GM19043 (cell line): Measurements from ENCODE around the gene UBXN2A.
"Not testable (repeated sequence)": the region's sequence is repeated elsewhere in the genome, so short reads cannot be mapped to it uniquely, and the experiment has no call there.

ENCODE experiments used
- ATAC-seq: cut with Tn5 transposase; IDR thresholded peaks from one replicate; pipeline ENCODE4 v1.9.1; 2021; ENCODE audit warnings: low read depth; ENCODE audit not compliant: unreplicated experiment

The UBXN2A gene

DNA sequence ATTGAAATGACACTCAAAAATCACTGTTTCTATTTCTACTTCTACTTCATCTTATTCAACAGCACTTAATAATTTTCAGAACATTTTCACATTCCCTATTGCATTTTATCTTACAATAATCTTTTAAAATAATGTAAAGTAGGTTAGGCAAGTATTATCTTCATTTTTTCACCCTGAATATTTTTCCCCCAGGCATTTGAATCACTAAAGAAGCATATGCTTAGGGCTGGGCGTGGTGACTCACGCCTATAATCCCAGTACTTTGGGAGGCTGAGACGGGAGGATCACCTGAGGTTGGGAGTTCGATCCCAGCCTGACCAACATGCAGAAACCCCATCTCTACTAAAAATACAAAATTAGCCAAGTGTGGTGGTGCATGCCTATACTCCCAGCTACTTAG, 100.2 kb downstream of the UBXN2A start:
- no peak for ATAC-seq

DNA sequence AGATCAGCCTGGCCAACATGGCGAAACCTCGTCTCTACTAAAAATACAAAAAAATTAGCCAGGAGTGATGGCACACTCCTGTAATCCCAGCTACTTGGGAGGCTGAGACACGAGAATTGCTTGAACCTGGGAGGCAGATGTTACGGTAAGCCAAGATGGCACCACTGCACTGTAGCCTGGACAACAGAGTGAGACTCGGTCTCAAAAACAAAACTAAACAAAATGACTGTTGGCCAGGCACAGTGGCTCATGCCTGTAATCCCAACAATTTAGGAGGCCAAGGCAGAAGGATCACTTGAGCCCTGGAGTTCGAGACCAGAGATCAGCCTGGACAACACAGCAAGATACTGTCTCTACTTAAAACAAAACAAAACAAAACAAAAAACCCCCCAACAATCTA, 102.9 kb downstream of the UBXN2A start:
- not testable (repeated sequence) for ATAC-seq

DNA sequence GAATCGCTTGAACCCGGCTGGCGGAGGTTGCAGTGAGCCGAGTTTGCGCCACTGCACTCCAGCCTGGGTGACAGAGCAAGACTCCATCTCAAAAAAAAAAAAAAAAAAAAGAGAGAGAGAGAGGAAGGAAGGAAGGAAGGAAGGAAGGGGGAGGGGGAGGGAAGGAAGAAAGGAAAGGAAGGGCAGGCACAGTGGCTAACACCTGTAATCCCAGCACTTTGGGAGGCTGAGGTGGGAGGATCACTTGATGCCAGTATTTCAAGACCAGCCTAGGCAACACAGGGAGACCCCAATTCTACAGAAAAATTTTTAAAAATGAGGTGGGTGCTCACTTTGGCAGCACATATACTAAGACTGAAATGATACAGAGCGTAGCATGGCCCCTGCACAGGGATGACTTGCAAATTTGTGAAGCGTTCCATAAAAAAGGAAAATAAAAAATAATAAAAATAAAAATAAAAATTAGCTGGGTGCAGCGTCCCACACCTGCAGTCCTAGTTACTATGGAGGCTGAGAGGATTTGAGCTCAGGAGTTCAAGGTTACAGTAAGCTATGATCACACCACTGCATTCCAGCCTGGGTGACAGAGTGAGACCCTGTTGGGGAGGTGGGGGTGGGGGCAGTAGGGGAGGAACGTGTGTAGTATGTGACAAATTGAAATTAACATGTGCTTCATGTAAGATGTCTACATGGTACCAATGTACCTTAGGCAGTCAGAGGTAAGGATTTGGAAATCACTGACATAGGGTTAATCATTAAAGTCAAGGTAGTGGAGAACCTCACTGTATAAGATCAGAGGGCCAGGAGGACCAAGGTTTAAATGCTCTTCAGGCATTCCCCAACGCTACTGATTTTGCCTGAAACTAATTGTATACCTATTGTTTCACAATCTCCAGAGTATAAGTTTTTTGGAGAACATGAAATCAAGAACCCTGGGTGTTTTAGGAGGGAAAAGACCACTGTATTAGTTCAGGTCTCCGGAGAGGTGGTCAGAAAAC, 105.5 kb downstream of the UBXN2A start:
- no peak for ATAC-seq

DNA sequence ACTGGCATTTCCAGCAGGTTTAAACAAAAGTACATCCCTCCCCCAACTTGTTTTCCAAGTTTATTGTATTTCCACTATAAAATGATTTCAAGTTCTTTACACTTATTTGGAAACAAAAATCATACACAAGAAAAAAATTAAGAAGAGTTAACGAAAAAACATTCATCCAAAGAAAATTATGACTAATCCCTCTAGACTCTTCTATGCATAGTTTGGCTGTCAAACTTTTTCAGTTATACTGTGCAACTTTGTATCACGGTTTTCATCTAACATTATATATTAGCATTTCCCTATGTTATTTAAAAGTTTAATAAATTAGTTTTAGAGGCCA, 106.3 kb downstream of the UBXN2A start:
- no peak for ATAC-seq

DNA sequence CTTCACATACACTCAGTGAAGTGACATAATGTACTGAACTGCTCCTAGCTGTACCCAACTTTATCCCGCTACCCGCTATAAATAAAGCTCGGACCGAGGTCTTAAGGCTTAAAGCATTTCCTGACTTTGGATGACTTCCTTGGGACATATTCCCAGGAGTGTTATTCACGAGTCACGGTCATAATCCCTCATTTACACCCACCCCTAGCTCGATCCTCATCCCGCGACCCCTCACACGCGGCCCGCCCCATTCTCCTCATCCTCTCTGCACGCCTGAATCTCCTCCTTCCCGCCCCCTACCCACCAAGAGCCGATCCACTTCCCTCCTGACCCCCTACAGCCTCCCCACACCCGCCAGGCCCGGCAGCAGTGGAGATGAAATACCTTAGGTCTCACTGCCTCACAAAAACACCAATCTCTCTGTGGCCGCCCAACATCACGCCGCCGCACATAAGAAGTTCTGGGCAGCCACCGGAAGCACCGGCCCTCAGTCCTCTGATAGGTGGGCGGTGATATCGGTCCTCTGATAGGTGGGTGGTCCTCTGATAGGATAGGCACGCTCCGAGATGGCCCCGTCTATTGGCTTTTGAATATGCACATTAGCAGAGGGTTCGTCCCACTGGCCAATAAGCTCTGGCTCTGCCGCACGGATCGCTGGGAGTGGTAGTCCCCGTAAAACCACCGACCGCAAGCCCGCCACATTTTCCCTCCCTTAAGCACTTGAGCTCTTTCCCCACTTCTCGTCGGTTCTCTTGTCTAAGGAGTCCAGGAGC, 106.9 kb downstream of the UBXN2A start, which contains the start of gene WDCP:
Gene WDCP, minus strand, starts transcription at position 462 of the 773 bp plus-strand sequence. CDS start 7,897 bp downstream, outside the sequence.
- ATAC-seq: peak; percentile 99

DNA sequence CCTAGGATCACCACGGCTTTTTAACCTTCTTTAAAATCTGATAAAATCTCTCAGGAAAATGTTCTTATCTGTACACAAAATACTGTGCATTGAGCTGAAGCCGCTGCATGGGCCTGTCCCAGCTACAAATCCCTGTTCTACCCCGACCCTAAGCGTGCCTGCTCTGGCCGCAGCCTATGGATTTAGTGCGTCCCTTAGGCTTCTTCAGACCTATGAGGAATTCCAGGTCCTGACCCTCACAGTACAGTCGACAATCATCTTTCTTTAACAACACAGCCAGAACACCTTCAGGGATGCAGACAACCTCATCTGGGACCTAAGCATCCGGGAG, 107.4 kb downstream of the UBXN2A start:
- peak; percentile 2 for ATAC-seq

DNA sequence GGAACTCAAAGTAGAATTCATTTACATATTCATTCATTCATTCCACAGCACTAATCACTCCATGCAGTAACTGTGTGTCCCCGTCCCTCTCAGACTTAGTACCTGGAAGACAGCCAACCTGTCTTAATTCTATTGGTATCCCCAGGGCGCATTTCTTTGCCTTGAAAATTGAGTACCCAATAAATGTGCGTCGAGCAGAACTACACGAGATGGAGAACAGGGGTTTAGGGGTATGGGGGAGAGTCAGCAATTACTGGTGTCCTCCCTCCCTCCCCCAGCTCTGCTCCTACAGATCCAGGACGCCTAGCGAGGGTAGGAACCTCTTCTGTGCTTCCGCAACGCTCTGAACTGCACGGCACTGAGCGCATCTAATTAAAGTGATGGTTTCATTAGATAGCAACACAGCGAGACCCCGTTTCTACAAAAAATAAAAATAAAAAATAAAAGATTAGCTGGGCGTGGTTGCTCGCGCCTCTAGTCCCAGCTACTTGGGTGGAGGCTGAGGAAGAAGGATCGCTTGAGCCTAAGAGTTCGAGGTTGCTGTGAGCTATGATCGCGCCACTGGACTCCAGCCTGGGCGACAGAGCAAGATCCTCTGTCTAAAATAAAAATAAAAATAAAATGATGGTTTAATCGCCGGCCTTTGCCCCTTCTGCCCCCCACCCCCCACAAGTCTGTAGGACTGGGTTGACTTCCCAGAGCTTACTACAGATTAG, 108.7 kb downstream of the UBXN2A start:
- ATAC-seq: no peak

DNA sequence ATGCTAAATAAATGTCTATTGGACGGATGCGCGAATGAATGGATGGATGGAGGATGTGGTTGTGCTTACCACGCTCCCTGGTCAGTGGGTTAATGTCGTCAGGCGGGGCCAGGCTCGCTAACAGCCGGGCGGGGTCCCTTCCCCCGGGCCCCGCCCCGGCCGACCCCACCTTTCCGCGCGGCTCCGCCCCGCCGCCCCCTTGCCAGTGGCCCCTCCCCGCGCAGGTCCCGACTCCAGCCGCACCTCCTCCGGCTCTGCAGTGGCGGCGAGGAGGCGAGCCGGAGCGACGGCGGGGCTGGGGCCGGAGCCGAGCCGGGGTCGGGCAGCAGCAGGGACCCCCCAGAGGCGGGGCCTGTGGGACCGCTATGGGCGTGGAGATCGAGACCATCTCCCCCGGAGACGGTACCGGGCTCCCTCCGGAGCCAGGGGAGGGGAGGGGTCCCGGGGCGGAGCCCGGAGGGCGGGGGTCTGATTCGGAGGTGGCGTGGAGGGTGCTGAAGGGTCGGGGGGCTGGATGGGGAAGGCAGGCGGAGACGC, 109.3 kb downstream of the UBXN2A start, which contains the start of gene FKBP1B:
Gene FKBP1B, plus strand, starts transcription at position 257 of the 537 bp plus-strand sequence. Its CDS starts 109 bp downstream, at position 366.
- no peak for ATAC-seq

DNA sequence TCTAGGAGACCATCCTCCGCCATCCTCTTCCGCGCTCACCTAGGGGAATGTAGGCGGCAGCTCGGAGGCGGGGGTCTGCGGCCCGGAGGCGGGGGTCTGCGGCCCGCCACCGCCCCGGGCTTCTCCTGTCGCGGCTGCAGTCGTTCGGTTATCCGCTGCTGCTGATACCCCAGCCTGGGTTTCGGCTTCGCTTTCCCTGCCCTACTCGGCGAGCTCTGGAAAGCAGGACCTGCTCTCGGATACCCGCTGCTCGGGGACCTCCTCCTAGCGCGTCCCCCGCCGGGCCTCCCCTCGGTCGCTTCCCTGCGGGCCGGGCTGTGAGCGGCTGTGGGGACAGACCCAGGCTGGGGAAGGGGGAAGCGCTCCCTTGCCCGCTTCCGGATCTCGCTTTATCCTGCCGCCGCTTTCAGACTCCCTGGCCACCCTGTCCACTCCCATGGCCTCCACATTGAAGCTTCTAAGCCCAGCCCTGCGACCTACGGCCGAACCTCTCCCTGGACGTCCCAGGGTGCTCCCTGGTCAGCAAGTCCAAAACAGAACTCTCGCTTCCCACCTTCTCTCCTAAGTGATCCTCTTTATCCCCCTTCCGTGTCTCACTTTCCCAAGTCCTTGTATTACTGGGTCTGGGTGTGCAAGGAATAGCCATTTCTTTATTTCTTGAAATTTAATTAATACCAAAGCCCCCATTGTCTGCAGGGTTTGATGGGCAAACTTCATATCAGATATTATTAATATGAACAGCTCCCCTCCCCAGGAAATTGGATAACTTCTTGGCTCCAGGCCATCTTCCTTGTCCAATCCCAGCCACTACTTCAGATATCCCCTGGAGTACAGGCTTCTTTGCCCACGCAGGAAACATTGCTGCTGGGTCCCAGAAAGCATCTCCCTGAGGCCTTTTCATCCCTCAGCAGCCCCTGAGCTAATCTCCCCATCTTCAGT, 110.0 kb downstream of the UBXN2A start:
- no peak for ATAC-seq

DNA sequence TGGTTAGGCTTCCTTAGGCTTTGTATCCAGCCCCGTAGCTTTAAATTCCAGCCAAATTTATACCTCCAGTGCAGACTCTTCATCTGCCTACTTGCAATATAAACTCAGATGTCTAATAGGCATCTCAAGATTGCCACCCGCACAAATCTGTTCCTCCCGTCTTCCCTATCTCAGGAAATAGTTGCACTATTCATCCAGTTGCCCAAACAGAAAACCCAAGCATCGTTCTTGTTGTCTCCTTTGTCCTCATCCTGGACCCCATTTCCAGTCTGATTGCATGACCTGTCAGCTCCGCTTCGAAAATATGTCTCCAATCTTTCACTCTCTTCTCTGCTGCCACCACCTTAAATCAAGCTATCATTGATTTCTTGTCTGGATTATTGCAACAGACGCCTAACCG, 111.6 kb downstream of the UBXN2A start:
- no peak for ATAC-seq

DNA sequence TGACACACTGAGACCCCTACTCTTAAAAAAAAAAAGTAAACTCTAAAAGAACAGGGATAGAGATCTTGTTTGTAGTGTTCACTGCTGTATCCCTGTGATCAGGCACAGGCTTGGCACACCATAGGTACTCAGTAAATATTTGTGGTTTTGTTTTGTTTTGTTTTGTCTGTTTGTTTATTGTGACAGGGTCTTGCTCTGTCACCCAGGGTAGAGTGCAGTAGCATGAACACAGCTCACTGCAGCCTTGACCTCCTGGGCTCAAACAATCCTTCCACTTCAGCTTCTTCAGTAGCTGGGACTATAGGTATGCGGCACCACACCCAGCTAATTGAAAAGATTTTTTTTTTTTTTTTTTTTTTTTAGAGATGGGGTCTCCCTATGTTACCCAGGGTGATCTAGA, 112.7 kb downstream of the UBXN2A start:
- ATAC-seq: no peak
